ENCODE results near the gene TMPRSS9. TPM values are rescaled to one million over a fixed set of nuclear protein-coding genes. Genes with fewer than 3 reads are reported as not detected.

The TMPRSS9 gene
- polyA plus RNA-seq, 3 donors: 0.12 to 0.30 TPM; not detected in 1

GRCh38 chr19:2376784-2377519 is 16.9 kb downstream of the TMPRSS9 start:
- no peak for DNase-seq

DNA sequence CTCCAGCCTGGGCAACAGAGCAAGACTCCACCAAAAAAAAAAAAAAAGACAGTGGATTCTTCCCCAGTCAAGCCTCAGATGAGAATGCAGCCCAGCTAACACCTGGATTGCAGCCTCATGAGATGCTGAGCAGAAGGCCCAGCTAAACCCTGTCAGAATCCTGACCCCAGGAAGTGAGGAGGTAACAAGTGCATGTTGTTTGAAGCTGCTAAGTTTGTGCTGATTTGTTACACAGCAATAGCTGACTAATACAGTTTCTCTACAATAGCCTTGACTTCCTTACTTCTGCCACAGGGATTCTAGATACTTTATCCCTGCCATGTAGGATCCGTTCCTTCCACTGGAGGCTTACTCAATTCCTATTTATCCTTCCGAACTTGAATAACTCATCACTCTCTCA is 20.5 kb downstream of the TMPRSS9 start:
- TF ChIP-seq CTCF (IDR thresholded peaks at IDR 0.05): no peak
- H2AFZ ChIP-seq (ENCODE audit: insufficient read depth, low read depth, low read length, poor library complexity, severe bottlenecking): no peak overlapping the region
- DNase-seq: no peak
- no peaks in the 10 kb centered on the region for H3K36me3 ChIP-seq (replicated peaks in 1 of 2; ENCODE audit: control insufficient read depth in 1 of 2, insufficient read depth in 2 of 2, low read length in 2 of 2)
- no peaks in the 10 kb centered on the region for H4K20me1 ChIP-seq (ENCODE audit: insufficient read depth, low read length)
- no peaks in the 10 kb centered on the region for H3K79me2 ChIP-seq (ENCODE audit: insufficient read depth, low read length)
- Mint-ChIP-seq H3K9me3 (peaks cover 19 to 39% (median 26%) of the 10 kb centered on the region in 7 donors), H3K27me3 (ENCODE audit: low read depth in 3 of 3) (peaks cover 3 to 10% (median 3%) of the 10 kb centered on the region in 3 donors), H3K36me3 (peaks cover 0 to 4% of the 10 kb centered on the region in 2 donors), H3K27ac (no peak overlapping the region), H3K4me3 (no peak overlapping the region), H3K4me1 (peaks cover 28% of the 10 kb centered on the region)
- H3K27me3 ChIP-seq (ENCODE audit: control insufficient read depth in 2 of 2, insufficient read depth in 2 of 2, low read length in 2 of 2): no peaks in the 10 kb centered on the region
- no peak overlapping the region for H3K9ac ChIP-seq (ENCODE audit: insufficient read depth, low read length, poor library complexity, severe bottlenecking)
- H3K9me3 ChIP-seq (replicated peaks in 1 of 2; ENCODE audit: control insufficient read depth in 1 of 2, insufficient read depth in 1 of 2, low read length in 2 of 2): peaks cover 14 to 33% of the 10 kb centered on the region in 2 donors
- intact Hi-C loops (cut with micrococcal nuclease): no loop called here
- H3K4me1 ChIP-seq (ENCODE audit: control insufficient read depth in 1 of 2, insufficient read depth in 2 of 2, low read length in 2 of 2): peaks cover 21 to 25% of the 10 kb centered on the region in 2 donors
- no peak overlapping the region for H3K4me2 ChIP-seq (replicated peaks; ENCODE audit: extremely low read depth, low read length, poor library complexity, severe bottlenecking)
- 100% methylated on average over 1 of the region's 2 CpGs for WGBS (ENCODE audit: insufficient coverage)
- no peak overlapping the region for H3K4me3 ChIP-seq (replicated peaks in 1 of 3; ENCODE audit: low read depth in 2 of 3, low read length in 3 of 3)
- H3K27ac ChIP-seq (ENCODE audit: low read depth in 1 of 2, low read length in 2 of 2): no peak overlapping the region

More at GRCh38 chr19:2376784-2377519, 16.9 kb downstream of the TMPRSS9 start:
- Histone ChIP-seq H3K36me3 (replicated peaks in 1 of 2; ENCODE audit: control insufficient read depth in 1 of 2, insufficient read depth in 2 of 2, low read length in 2 of 2) (no peaks in the 10 kb centered on the region), H3K4me2 (replicated peaks; ENCODE audit: extremely low read depth, low read length, poor library complexity, severe bottlenecking) (no peak overlapping the region), H4K20me1 (ENCODE audit: insufficient read depth, low read length) (no peaks in the 10 kb centered on the region), H3K27ac (ENCODE audit: low read depth in 1 of 2, low read length in 2 of 2) (no peak overlapping the region), H3K79me2 (ENCODE audit: insufficient read depth, low read length) (no peaks in the 10 kb centered on the region), H2AFZ (ENCODE audit: insufficient read depth, low read depth, low read length, poor library complexity, severe bottlenecking) (no peak overlapping the region), H3K4me1 (ENCODE audit: control insufficient read depth in 1 of 2, insufficient read depth in 2 of 2, low read length in 2 of 2) (no peaks in the 10 kb centered on the region), H3K27me3 (ENCODE audit: control insufficient read depth in 2 of 2, insufficient read depth in 2 of 2, low read length in 2 of 2) (no peaks in the 10 kb centered on the region), H3K9ac (ENCODE audit: insufficient read depth, low read length, poor library complexity, severe bottlenecking) (no peak overlapping the region), H3K4me3 (replicated peaks in 1 of 3; ENCODE audit: low read depth in 2 of 3, low read length in 3 of 3) (no peak overlapping the region), H3K9me3 (replicated peaks in 1 of 2; ENCODE audit: control insufficient read depth in 1 of 2, insufficient read depth in 1 of 2, low read length in 2 of 2) (peaks cover 14 to 33% of the 10 kb centered on the region in 2 donors)
- Mint-ChIP-seq H3K27ac (peak overlapping the region in 1 of 7 donors; percentile 77), H3K4me3 (no peak overlapping the region), H3K4me1 (peaks cover 2% of the 10 kb centered on the region), H3K36me3 (peaks cover 0 to 4% of the 10 kb centered on the region in 2 donors), H3K27me3 (ENCODE audit: low read depth in 3 of 3) (peaks cover 3 to 20% (median 8%) of the 10 kb centered on the region in 3 donors), H3K9me3 (peaks cover 19 to 41% (median 26%) of the 10 kb centered on the region in 7 donors)
- 96% methylated on average over 13 of the region's 15 CpGs for WGBS (ENCODE audit: insufficient coverage)
- intact Hi-C loops (cut with micrococcal nuclease): no loop called here
- no peak for TF ChIP-seq CTCF (IDR thresholded peaks at IDR 0.05)
